ENCODE data around the gene TCP11L2. TPM values are rescaled to one million over a fixed set of nuclear protein-coding genes. Genes with fewer than 3 reads are reported as not detected.
"Not testable (repeated sequence)": the region's sequence is repeated elsewhere in the genome, so short reads cannot be mapped to it uniquely, and the experiment has no call there.

TCP11L2 gene
- total RNA-seq, 1 donor from 2014 or later: 104 TPM

- ATAC-seq: no peak
- no peak for DNase-seq
- intact Hi-C loops (cut with micrococcal nuclease): loop anchor here (5.0 kb wide), 1 partner anchor 55 kb away; no protein-coding TSS in a partner anchor
These were observed 20.7 kb upstream of the TCP11L2 start for GRCh38 chr12:106281804-106282203.

DNA sequence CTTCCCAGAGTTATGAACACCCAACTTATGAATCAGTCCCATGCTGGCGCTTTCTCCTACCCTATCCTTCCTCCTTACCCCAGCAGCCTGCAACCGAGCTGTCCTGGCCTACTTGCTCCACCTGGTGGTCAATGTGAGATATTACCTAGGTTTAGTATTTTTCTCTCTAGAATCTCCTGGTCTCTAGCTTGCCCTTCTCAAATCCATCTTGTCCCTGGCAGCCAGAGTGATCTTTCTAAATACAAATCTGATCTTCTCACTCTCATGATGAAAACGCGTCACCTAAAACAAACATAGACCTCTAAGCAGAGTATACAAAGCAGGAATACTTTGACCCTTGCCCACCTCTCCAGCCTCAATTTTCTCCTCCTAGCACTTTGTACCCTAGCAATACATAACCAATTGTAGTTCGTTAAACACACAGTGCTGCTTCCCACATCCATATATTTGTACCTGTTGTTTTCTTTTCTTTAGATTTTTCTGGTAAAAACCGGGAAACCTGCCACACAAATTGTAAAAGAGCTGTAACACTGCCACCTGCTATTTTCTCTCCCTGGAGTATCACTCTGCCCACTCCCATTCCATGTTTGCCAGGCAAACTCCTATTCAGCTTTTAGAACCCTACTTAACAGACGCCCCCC, 20.0 kb upstream of the TCP11L2 start:
- intact Hi-C loops (cut with micrococcal nuclease): loop anchor here (5.0 kb wide), 1 partner anchor 55 kb away; no protein-coding TSS in a partner anchor
- peak; percentile 64 for ATAC-seq
- peak; percentile 41 for DNase-seq

GRCh38 chr12:106284358-106285105, 18.0 kb upstream of the TCP11L2 start:
- DNase-seq (no peak), ATAC-seq (peak; percentile 71)
- intact Hi-C loops (cut with micrococcal nuclease): loop anchor here (5.0 kb wide), 1 partner anchor 57 kb away; no protein-coding TSS in a partner anchor

- intact Hi-C loops (cut with micrococcal nuclease): no loop called here
- ATAC-seq (no peak), DNase-seq (no peak)
These were observed 16.6 kb upstream of the TCP11L2 start for GRCh38 chr12:106285982-106286381.

DNA sequence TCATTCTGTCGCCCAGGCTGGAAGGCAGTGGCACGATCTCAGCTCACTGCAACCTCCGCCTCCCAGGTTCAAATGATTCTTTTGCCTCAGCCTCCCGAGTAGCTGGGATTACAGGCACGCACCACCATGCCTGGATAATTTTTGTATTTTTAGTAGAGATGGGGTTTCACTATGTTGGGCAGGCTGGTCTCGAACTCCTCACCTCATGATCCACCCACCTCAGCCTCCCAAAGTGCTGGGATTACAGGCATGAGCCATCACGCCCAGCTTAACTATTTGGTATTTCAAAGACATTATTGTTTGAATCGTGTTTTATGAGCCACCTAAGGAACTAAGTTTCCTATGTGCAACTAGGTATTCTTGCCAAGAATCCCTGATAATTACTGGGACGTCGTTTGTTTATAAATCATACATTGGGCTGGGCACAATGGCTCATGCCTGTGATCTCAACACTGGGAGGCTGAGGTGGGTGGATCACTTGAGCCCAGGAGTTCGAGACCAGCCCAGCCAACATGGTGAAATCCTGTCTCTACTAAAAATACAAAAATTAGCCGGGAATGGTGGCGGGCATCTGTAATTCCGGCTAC, 15.9 kb upstream of the TCP11L2 start:
- not testable (repeated sequence) for DNase-seq, ATAC-seq

GRCh38 chr12:106287364-106287763, 15.2 kb upstream of the TCP11L2 start:
- intact Hi-C loops (cut with micrococcal nuclease): no loop called here
- no peak for ATAC-seq
- no peak for DNase-seq

More for the DNA sequence above, 15.9 kb upstream of the TCP11L2 start:
- intact Hi-C loops (cut with micrococcal nuclease): not testable (repeated sequence)

DNA sequence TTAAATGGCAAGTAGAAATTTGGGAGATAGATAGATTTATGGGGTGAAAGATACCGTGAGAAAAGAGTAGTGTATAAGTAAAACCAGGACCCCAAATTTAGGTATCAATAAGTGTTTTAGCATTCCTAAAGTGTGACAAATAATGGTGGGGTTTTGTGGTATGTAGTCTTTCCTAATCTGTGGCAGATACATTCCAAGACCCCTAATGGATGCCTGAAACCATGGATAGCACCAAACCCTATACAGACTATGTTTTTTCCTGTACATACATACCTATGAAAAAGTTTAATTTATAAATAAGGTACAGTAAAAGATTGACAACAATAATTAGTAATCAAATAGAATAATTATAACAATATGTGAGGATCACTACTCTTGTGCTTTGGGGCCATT, 14.4 kb upstream of the TCP11L2 start:
- no peak for ATAC-seq
- intact Hi-C loops (cut with micrococcal nuclease): no loop called here
- DNase-seq: no peak

DNA sequence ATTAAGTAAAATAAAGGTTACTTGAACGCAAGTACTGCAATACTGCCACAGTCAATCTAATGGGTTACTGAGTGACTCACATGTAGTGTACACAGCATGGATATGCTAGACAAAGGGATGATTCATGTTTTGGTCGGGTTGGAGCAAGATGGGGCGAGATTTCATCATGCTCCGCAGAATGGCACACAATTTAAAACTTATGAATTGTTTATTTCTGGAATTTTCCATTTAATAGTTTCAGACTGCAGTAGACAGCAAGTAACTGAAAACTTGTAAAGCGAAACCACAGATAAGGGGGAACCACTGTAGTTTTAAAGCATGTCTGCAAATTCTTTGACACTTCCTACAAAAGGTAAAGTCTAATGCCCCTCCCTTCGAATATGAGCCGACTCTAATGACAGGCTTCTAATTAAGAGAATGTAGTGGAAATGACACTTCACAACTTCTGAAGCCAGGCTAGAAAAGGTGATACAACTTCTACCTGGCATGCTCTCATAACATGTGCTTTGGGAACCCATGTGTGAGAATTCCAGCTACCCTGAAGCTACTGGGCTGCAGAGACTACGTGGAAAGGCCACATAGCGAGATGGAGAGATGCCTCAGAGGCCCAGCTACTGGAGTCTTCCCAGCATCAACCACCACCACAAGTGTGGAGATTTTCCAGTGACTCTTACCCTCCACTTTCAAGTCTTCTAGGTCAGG, 13.9 kb upstream of the TCP11L2 start:
- ATAC-seq (no peak), DNase-seq (no peak)
- intact Hi-C loops (cut with micrococcal nuclease): no loop called here

GRCh38 chr12:106289196-106289681, 13.3 kb upstream of the TCP11L2 start:
- DNase-seq (no peak), ATAC-seq (no peak)
- intact Hi-C loops (cut with micrococcal nuclease): no loop called here

- ATAC-seq (no peak), DNase-seq (no peak)
- intact Hi-C loops (cut with micrococcal nuclease): no loop called here
These were observed 11.9 kb upstream of the TCP11L2 start for GRCh38 chr12:106290666-106291065.

GRCh38 chr12:106291342-106291741, 11.2 kb upstream of the TCP11L2 start:
- intact Hi-C loops (cut with micrococcal nuclease): no loop called here
- no peak for DNase-seq
- no peak for ATAC-seq

GRCh38 chr12:106292339-106292738, 10.2 kb upstream of the TCP11L2 start:
- ATAC-seq (no peak), DNase-seq (no peak)
- intact Hi-C loops (cut with micrococcal nuclease): no loop called here

GRCh38 chr12:106296179-106296877, 6.2 kb upstream of the TCP11L2 start:
- DNase-seq (no peak), ATAC-seq (peak; percentile 91)
- intact Hi-C loops (cut with micrococcal nuclease): no loop called here

DNA sequence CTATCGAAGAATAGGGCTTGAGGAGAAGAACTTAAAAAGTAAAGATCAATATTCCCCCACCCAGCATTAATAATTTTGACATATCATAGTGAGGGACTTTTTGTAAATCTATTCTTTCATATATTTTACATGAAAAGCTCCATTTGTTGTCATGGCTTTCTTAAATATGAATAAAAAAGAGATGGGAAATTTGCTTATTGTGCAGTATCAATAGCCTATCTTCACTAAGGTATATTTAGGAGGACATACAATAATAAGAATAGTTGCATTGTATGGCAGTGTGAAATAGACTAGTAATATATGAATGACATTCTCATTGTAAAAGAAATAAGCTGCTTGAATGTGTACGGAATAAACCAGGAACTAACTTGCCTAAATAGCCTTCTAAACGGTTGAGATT, 5.5 kb upstream of the TCP11L2 start:
- no peak for ATAC-seq
- DNase-seq: no peak
- intact Hi-C loops (cut with micrococcal nuclease): no loop called here

GRCh38 chr12:106297681-106298080, 4.9 kb upstream of the TCP11L2 start:
- no peak for ATAC-seq
- intact Hi-C loops (cut with micrococcal nuclease): no loop called here
- no peak for DNase-seq

GRCh38 chr12:106299202-106299774, 3.2 kb upstream of the TCP11L2 start:
- DNase-seq: peak; percentile 34
- ATAC-seq: no peak
- intact Hi-C loops (cut with micrococcal nuclease): no loop called here

DNA sequence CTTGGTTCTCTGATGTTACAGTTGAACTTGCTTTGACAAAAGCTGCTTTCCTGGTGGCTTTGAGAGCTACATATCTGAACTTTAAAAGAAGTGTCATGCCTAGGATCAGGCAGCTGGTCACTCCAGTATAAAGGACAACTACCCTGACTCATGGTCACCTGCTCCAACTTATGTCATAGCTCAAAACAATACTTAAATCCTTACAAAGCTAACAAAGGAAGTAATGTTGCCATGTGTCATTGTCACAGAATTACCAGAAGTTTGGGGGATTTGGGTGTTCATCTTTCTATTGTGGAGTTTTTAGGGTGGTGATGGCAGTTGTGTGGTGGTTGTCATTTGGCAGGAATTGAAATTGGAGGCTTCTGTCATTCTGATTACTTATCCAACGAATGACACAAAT, 1.8 kb upstream of the TCP11L2 start:
- DNase-seq: no peak
- intact Hi-C loops (cut with micrococcal nuclease): no loop called here
- ATAC-seq: no peak

DNA sequence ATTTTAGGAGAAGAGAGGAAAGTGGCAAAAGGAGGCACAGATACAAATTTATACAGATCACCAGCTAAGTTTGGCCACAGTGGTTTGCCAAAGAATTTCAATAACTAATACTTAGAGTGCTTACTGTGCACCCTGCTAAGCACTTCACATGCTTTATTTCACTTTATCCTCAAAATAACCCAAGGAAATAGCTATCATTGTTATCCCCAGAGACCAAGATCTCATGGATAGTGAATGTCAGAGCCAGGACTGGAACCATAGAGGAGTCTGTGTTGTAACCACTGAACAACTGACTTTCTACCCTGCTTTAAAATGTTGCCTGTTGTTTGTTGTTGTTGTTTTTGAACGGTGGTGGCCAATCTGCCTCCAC, 1.3 kb upstream of the TCP11L2 start:
- ATAC-seq (no peak), DNase-seq (no peak)
- intact Hi-C loops (cut with micrococcal nuclease): no loop called here
